ENCODE results near the gene HOXC4. TPM values are rescaled to one million over a fixed set of nuclear protein-coding genes. Genes with fewer than 3 reads are reported as not detected.
A peak's percentile ranks its signal among the peaks of the same experiment; 100 is the strongest.

The HOXC4 gene
- total RNA-seq, 4 donors from 2014 or later: 0.69 to 5.7 (median 2.7) TPM

DNA sequence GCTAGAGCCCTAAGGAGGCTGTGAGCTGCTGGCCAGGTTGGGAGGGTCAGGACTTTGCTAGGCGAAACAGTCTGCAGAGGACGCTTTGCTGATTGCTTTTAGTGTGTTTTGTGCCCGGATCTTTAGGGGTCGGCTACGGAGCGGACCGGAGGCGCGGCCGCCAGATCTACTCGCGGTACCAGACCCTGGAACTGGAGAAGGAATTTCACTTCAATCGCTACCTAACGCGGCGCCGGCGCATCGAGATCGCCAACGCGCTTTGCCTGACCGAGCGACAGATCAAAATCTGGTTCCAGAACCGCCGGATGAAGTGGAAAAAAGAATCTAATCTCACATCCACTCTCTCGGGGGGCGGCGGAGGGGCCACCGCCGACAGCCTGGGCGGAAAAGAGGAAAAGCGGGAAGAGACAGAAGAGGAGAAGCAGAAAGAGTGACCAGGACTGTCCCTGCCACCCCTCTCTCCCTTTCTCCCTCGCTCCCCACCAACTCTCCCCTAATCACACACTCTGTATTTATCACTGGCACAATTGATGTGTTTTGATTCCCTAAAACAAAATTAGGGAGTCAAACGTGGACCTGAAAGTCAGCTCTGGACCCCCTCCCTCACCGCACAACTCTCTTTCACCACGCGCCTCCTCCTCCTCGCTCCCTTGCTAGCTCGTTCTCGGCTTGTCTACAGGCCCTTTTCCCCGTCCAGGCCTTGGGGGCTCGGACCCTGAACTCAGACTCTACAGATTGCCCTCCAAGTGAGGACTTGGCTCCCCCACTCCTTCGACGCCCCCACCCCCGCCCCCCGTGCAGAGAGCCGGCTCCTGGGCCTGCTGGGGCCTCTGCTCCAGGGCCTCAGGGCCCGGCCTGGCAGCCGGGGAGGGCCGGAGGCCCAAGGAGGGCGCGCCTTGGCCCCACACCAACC is 23.9 kb upstream of the HOXC4 start:
- H3K27me3 ChIP-seq: peaks cover 96% of the 10 kb centered on the region
- peaks cover 0 to 46% (median 6%) of the 10 kb centered on the region in 3 donors for H3K4me1 ChIP-seq
- no peak for ATAC-seq
- H3K9me3 ChIP-seq: peaks cover 0 to 4% (median 0%) of the 10 kb centered on the region in 3 donors
- H3K4me3 ChIP-seq: no peak overlapping the region
- WGBS, 2 donors (ENCODE audit: low coverage in 1 of 2): 52 to 88% methylated on average over 7 to 23 of the region's 53 CpGs
- TF ChIP-seq POLR2A (IDR thresholded peaks at IDR 0.05) (no peak), EP300 (IDR thresholded peaks at IDR 0.05) (no peak), POLR2AphosphoS5 (IDR thresholded peaks at IDR 0.05) (no peak)
- TF ChIP-seq, protein P1, sequence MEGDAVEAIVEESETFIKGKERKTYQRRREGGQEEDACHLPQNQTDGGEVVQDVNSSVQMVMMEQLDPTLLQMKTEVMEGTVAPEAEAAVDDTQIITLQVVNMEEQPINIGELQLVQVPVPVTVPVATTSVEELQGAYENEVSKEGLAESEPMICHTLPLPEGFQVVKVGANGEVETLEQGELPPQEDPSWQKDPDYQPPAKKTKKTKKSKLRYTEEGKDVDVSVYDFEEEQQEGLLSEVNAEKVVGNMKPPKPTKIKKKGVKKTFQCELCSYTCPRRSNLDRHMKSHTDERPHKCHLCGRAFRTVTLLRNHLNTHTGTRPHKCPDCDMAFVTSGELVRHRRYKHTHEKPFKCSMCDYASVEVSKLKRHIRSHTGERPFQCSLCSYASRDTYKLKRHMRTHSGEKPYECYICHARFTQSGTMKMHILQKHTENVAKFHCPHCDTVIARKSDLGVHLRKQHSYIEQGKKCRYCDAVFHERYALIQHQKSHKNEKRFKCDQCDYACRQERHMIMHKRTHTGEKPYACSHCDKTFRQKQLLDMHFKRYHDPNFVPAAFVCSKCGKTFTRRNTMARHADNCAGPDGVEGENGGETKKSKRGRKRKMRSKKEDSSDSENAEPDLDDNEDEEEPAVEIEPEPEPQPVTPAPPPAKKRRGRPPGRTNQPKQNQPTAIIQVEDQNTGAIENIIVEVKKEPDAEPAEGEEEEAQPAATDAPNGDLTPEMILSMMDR (IDR thresholded peaks at IDR 0.05): no peak
- H3K36me3 ChIP-seq: no peaks in the 10 kb centered on the region
- no peak overlapping the region for H3K27ac ChIP-seq

DNA sequence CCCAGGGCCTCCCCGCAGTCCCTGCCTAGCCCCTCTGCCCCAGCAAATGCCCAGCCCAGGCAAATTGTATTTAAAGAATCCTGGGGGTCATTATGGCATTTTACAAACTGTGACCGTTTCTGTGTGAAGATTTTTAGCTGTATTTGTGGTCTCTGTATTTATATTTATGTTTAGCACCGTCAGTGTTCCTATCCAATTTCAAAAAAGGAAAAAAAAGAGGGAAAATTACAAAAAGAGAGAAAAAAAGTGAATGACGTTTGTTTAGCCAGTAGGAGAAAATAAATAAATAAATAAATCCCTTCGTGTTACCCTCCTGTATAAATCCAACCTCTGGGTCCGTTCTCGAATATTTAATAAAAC is 23.2 kb upstream of the HOXC4 start:
- 63 to 64% methylated on average over 6 of the region's 7 CpGs for WGBS, 2 donors (ENCODE audit: low coverage in 1 of 2)
- Histone ChIP-seq H3K27me3 (peaks cover 93% of the 10 kb centered on the region), H3K4me3 (no peak overlapping the region)

DNA sequence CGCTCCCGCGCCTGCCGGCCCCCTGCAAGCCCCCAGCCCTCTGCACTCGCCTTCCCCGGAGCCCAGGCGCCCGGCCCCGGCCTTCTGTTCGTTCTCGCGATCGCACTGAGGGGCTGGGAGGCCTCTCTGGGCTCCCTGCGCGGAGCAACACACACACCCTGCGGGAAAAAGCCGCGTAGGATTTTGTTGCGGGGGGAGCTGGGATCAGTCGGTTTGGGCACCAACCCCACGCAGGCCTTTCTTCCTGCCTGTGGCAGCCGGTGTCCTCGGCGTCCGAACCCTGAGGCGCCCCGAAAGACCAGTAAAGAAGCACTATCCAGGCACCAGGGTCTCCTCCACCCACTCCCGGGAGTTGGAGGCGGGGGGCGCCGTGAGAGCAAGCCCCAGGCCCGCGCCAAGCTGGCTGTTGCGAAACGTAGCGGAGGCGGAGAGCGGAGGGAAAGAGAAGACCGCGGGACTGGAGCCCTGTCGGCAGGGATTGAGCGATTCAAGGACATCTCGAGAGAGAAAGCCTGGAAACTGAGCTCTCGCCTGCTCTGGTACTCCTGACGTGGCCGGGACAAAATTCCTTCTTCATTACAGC is 22.7 kb upstream of the HOXC4 start:
- TF ChIP-seq EP300 (IDR thresholded peaks at IDR 0.05) (no peak), POLR2AphosphoS5 (IDR thresholded peaks at IDR 0.05) (no peak), POLR2A (IDR thresholded peaks at IDR 0.05) (no peak)
- TF ChIP-seq, protein P1 (IDR thresholded peaks at IDR 0.05): no peak
- Histone ChIP-seq H3K36me3 (no peaks in the 10 kb centered on the region), H3K9me3 (peaks cover 0 to 4% (median 0%) of the 10 kb centered on the region in 3 donors), H3K4me3 (peak overlapping the region in 1 of 2 donors; percentile 14), H3K27ac (peak overlapping the region in 2 of 4 donors; percentile 11 to 46), H3K27me3 (peaks cover 88% of the 10 kb centered on the region), H3K4me1 (peaks cover 0 to 48% (median 6%) of the 10 kb centered on the region in 3 donors)
- ATAC-seq: no peak
- WGBS, 2 donors (ENCODE audit: low coverage in 1 of 2): 56 to 59% methylated on average over 5 to 9 of the region's 46 CpGs

More for the DNA sequence above, 23.2 kb upstream of the HOXC4 start:
- ATAC-seq: no peak
- H3K36me3 ChIP-seq: no peaks in the 10 kb centered on the region
- peak overlapping the region in 1 of 4 donors; percentile 46 for H3K27ac ChIP-seq
- H3K4me1 ChIP-seq: peaks cover 0 to 48% (median 6%) of the 10 kb centered on the region in 3 donors
- TF ChIP-seq EP300 (IDR thresholded peaks at IDR 0.05): no peak
- TF ChIP-seq, protein P1 (IDR thresholded peaks at IDR 0.05): no peak
- no peak for TF ChIP-seq POLR2AphosphoS5 (IDR thresholded peaks at IDR 0.05)
- TF ChIP-seq POLR2A (IDR thresholded peaks at IDR 0.05): no peak
- peaks cover 0 to 4% (median 0%) of the 10 kb centered on the region in 3 donors for H3K9me3 ChIP-seq

DNA sequence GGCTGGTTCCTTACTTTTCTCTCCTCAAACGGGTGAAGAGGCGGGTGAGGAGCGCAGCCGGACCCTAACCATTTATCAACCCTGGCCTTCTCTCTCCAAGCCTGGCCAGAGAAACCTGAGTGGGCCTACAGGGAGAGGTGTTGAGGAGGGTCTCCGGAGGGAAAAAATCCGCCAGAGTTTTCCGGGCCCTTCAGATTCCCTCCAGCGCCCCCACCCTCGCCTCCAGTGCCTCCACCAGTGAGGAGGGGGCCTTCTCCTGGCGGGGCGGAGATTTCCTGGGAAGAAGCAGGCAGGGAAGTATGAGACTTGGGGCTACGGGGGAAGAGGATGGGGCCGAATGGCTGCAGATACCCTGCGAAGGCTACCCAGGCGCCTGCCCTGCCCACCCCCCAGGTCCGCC is 22.2 kb upstream of the HOXC4 start:
- Histone ChIP-seq H3K4me3 (peak overlapping the region in 1 of 2 donors; percentile 14), H3K27me3 (peaks cover 83% of the 10 kb centered on the region), H3K9me3 (peaks cover 0 to 4% (median 0%) of the 10 kb centered on the region in 3 donors), H3K36me3 (no peaks in the 10 kb centered on the region), H3K27ac (peak overlapping the region in 1 of 4 donors; percentile 46), H3K4me1 (peaks cover 0 to 48% (median 6%) of the 10 kb centered on the region in 3 donors)
- ATAC-seq: no peak
- 94% methylated on average over 5 of the region's 16 CpGs; no CpG with 5 or more reads in 1 of the 2 donors for WGBS, 2 donors (ENCODE audit: low coverage in 1 of 2)
- TF ChIP-seq POLR2AphosphoS5 (IDR thresholded peaks at IDR 0.05) (no peak), EP300 (IDR thresholded peaks at IDR 0.05) (no peak), POLR2A (IDR thresholded peaks at IDR 0.05) (no peak)
- TF ChIP-seq, protein P1 (IDR thresholded peaks at IDR 0.05): no peak
